ENCODE data around the gene PDCD1.

DNA sequence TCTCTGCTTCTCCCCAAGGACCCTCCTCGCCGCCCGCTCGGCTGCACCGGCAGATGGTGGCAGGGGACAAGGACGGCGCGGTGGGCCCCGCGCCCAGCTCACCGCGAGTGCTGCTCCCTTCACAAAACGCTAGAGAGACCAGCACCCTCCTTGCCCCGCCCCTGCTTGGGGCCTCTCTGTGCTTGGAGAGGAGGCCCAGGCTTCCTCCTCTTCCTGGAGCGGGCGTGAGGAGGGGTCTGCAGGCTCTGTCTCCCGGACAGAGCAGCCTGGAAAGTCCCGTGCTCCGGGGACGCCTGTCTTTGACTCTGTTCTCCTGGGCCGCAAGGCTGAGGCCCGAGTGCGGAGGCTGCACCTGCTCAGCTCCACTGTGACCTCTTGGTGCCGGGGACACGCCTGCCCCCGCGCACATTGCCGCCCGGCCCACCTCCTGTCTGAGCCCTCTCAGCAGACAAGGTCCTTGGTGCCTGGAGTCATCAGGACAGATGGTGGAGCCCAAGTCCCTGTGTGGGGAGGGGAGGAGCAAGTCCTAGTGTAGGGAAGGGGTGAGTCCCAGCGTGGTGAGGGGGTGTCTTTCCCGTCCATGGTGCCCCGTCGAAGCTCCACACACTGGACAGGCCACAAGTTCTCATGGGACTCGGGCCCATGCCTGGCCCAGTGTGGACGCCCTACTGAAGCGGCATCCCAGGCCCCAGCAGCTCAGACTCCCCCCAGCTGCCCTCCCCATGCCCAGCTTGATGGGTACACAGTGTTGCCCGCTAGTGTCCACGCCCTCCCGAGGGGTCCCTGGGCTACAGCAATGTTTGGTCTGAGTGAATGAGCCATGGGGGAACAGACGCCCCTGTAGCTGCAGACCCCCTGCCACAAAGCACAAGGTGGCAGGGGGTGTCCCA lies 44.7 kb upstream of the PDCD1 start:
- no peak for TF ChIP-seq HIVEP1 (CRISPR knock-in tag; IDR thresholded peaks at IDR 0.05)
- TF ChIP-seq, protein P1, sequence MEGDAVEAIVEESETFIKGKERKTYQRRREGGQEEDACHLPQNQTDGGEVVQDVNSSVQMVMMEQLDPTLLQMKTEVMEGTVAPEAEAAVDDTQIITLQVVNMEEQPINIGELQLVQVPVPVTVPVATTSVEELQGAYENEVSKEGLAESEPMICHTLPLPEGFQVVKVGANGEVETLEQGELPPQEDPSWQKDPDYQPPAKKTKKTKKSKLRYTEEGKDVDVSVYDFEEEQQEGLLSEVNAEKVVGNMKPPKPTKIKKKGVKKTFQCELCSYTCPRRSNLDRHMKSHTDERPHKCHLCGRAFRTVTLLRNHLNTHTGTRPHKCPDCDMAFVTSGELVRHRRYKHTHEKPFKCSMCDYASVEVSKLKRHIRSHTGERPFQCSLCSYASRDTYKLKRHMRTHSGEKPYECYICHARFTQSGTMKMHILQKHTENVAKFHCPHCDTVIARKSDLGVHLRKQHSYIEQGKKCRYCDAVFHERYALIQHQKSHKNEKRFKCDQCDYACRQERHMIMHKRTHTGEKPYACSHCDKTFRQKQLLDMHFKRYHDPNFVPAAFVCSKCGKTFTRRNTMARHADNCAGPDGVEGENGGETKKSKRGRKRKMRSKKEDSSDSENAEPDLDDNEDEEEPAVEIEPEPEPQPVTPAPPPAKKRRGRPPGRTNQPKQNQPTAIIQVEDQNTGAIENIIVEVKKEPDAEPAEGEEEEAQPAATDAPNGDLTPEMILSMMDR (CRISPR knock-in tag; IDR thresholded peaks at IDR 0.05) = no peak
- TF ChIP-seq U2AF2 (IDR thresholded peaks at IDR 0.05; ENCODE audit: low read depth, low read length) = no peak
- no peak for TF ChIP-seq ZNF777 (CRISPR knock-in tag; IDR thresholded peaks at IDR 0.05)
